Hematopoietic multipotent progenitor cell (in vitro differentiated cells): Measurements from ENCODE around the gene PSG2. TPM values are rescaled to one million over a fixed set of nuclear protein-coding genes. Genes with fewer than 3 reads are reported as not detected.
"Not testable (repeated sequence)": the region's sequence is repeated elsewhere in the genome, so short reads cannot be mapped to it uniquely, and the experiment has no call there.

Source experiments
- DNase-seq, 3 donors: peaks; one replicate each; pipeline ENCODE4 v3.0.0-alpha.2; 2011 to 2015; ENCODE audit warnings: low read depth in 2 of 3, low spot score in 2 of 3
- total RNA-seq: library from RNA; depleted of rRNA; stranded (reverse); fragments of >200 nt; gene quantifications from one replicate; pipeline ENCODE4 v1.2.3, GENCODE V29; 2012

PSG2 gene
- total RNA-seq, result not detected

- DNase-seq, result not testable (repeated sequence)
Measured at GRCh38 chr19:43082601-43083000, at the start of gene PSG2. Gene PSG2 (minus strand): TSS chr19:43082701. CDS start chr19:43082569, 132 bp downstream.

GRCh38 chr19:43131281-43131842 is 48.9 kb upstream of the PSG2 start:
- DNase-seq, result not testable (repeated sequence)

DNA sequence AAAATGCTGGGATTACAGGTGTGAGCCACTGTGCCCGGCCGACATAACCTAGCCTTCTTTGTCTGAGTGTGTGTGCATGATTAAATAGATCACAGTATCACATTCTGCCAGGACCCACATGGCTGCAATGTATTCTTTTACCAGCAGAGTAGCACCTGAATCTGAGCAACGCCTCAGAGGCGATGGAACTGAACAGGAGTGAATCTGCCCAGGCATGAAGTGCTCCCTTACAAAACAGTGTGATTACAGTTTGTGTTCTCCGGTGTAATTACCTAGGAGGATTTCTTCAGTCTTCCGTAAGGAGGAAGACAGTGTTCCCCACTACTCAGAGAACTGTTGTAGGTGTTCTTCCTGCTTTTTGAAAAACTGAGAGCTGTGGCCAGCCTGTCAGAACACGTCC is 46.7 kb upstream of the PSG2 start:
- DNase-seq, result not testable (repeated sequence)

- not testable (repeated sequence) for DNase-seq
Measured at GRCh38 chr19:43127336-43127735, 44.8 kb upstream of the PSG2 start.

DNA sequence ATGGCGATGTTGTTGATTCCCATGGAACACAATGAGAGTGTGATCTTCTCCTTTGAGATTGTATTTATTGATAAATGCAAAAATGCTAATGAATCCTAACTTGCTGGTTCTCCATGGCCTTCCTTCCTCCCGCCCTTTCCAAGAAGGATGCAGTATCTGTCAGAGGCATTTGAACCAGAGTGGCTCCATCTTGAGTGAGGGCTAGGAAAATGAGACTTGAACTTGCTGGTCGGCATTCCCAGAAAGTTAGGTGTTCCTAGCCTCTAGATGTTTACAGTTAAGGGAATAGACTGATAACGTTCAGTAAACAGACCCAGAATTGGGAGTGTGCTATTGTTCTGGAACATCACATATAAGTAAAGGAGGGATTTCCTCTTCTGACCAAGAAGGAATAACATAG is 44.2 kb upstream of the PSG2 start:
- DNase-seq, result no peak

- DNase-seq, result no peak
Measured at GRCh38 chr19:43124360-43124759, 41.9 kb upstream of the PSG2 start.

GRCh38 chr19:43120433-43121026 is 38.0 kb upstream of the PSG2 start:
- DNase-seq, result not testable (repeated sequence)

- DNase-seq, result not testable (repeated sequence)
Measured at GRCh38 chr19:43119526-43119925, 37.0 kb upstream of the PSG2 start.

GRCh38 chr19:43116421-43116820 is 33.9 kb upstream of the PSG2 start:
- not testable (repeated sequence) for DNase-seq

GRCh38 chr19:43115548-43115947 is 33.0 kb upstream of the PSG2 start:
- not testable (repeated sequence) for DNase-seq

- DNase-seq, result not testable (repeated sequence)
Measured at GRCh38 chr19:43115064-43115463, 32.6 kb upstream of the PSG2 start.

- not testable (repeated sequence) for DNase-seq
Measured at GRCh38 chr19:43114626-43115025, 32.1 kb upstream of the PSG2 start.

GRCh38 chr19:43107401-43107800 is 24.9 kb upstream of the PSG2 start:
- DNase-seq, result not testable (repeated sequence)

- DNase-seq, result no peak
Measured at GRCh38 chr19:43105496-43105895, 23.0 kb upstream of the PSG2 start.

DNA sequence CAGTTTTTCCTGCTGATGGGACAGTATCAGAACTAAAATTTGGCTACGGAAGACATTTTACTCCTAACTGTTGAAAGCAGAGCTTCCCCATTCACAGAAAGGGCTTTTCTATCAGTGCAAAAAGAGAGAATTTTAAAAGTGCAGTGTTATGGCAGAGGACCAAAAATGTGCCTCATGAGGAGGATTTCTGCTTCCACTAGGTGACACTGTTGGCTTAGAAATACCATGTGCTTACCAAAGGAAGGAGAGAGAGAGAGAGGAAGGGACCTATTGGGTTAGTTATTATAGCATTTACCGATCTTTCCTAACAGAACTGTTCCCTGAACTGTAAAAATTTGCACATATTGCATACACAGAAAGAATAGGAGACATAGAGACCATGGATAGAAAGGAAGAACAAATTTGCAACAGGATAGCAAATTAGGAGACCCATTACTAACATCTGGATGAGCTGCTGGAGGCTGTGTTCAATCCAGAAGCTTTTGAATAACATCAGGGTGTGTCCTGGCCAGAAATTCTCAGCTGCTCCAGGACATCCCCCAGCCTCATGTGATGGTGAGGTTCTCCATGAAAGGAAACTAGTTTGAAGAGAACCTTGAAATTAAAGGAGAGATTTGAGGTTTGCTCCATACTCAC is 21.8 kb upstream of the PSG2 start:
- DNase-seq, result peak in 1 of 3 donors; percentile 12

GRCh38 chr19:43101950-43102349 is 19.4 kb upstream of the PSG2 start:
- no peak for DNase-seq

DNA sequence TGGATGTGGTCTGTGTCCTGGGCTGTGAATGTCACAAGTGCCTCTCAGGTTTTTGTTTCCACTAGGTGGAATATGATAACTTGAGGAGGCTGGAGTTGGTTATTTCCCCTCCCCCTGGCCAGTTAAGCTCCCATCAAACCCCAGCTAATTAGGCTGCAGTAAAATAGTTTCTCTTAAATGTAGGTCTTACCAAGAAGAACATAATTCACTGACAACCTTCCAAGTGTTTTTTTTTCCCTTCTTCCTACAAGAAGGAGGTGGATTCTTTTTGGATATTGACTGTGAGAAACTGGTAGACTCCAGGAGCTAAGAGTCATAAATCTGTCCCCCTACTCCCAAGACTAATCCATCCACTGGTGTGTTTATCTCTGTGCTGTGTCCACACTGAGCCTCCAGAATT is 15.9 kb upstream of the PSG2 start:
- DNase-seq, result not testable (repeated sequence)

GRCh38 chr19:43087702-43088340 is 5.3 kb upstream of the PSG2 start:
- DNase-seq, result peak in 2 of 3 donors; percentile 21 to 32

DNA sequence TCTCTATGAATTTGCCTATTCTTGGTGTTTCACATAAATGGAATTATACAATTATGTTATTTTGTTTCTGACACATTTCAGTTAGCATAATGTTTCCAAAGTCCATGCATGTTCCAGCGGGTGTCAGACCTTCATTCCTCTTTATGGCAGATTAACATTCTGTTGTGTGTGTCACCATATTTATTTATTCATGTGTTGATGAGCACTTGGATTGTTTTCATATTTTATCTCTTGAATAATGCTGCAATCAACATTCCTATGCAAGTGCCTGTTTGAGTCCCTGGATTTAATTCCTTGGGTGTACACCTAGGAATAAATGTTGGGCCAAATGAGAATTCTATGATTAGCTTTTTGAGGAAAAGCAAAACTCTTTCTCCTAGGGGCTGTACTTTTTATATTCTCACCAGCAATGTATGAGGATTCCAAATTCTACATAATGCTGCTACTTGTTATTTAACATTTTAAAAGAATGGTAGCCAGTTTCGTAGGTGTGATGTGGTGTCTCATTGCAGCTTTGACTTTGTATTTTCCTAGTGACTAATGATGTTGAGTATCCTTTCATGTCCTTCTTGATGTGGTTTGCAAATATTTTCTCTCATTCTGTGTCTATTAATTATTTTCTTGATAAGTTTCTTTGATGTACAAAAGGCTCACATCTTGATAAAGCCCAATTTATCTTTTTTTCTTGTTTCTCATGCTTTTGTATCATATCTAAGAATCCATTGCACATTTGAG is 3.5 kb upstream of the PSG2 start:
- DNase-seq, result not testable (repeated sequence)

DNA sequence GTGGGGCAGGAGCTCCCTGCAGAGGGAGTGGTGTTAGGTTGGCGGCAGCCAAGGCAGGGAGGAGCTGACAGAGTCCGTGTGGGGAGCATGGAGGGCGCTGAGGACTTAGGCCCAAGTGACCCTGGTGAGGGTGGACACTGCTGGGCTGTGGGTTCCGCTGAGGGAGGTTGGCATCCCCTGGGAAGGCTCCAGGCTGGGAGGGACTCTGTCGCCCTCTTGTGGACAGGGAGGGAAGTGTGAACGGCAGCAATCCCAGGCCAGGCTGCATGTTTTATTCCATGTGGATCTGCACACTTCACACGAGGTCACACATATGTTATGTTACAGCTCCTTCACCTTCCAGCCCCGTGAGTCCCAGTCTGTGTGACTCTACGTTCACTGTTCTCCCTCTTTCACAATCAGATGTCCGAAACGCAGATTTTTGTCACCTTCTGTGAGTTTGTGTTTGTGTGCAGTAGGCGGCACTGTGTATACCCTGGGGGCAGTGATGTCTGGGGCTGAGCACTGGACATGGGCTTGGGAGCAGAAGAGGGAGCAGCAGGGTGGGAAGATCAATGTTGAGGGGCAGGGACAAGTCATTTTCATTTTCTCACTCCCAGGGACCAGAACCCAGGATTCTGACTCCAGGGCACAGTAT is 1.8 kb upstream of the PSG2 start:
- DNase-seq, result peak in 1 of 3 donors; percentile 6
